ENCODE results near the gene BOC.

BOC gene

GRCh38 chr3:113223475-113224281, 12.3 kb downstream of the BOC start:
- peak; percentile 50 for DNase-seq

- DNase-seq, result no peak
These were observed 13.9 kb downstream of the BOC start for GRCh38 chr3:113225286-113225685.

- DNase-seq, result no peak
These were observed 15.1 kb downstream of the BOC start for GRCh38 chr3:113226491-113226890.

- DNase-seq, result no peak
These were observed 15.8 kb downstream of the BOC start for GRCh38 chr3:113227146-113227545.

- no peak for DNase-seq
These were observed 17.3 kb downstream of the BOC start for GRCh38 chr3:113228498-113229286.

- DNase-seq, result no peak
These were observed 20.0 kb downstream of the BOC start for GRCh38 chr3:113231391-113231790.

- DNase-seq, result peak; percentile 16
These were observed 20.5 kb downstream of the BOC start for GRCh38 chr3:113231827-113232253.

GRCh38 chr3:113232342-113232741, 21.0 kb downstream of the BOC start:
- DNase-seq, result no peak

- no peak for DNase-seq
These were observed 22.1 kb downstream of the BOC start for GRCh38 chr3:113233497-113233896.

GRCh38 chr3:113234028-113234427, 22.7 kb downstream of the BOC start:
- DNase-seq, result no peak

GRCh38 chr3:113234688-113235260, 23.4 kb downstream of the BOC start:
- no peak for DNase-seq

- no peak for DNase-seq
These were observed 27.1 kb downstream of the BOC start for GRCh38 chr3:113238503-113238902.

- no peak for DNase-seq
These were observed 29.5 kb downstream of the BOC start for GRCh38 chr3:113240841-113241240.

GRCh38 chr3:113241292-113242095, 30.1 kb downstream of the BOC start:
- no peak for DNase-seq

GRCh38 chr3:113242096-113242581, 30.8 kb downstream of the BOC start:
- no peak for DNase-seq

GRCh38 chr3:113243071-113243470, 31.7 kb downstream of the BOC start:
- DNase-seq, result no peak

- no peak for DNase-seq
These were observed 32.5 kb downstream of the BOC start for GRCh38 chr3:113243846-113244245.

GRCh38 chr3:113245761-113246161, 34.4 kb downstream of the BOC start:
- DNase-seq, result no peak

- no peak for DNase-seq
These were observed 35.7 kb downstream of the BOC start for GRCh38 chr3:113247068-113247467.

GRCh38 chr3:113247675-113248458, 36.5 kb downstream of the BOC start:
- DNase-seq, result no peak

GRCh38 chr3:113249111-113249510, 37.8 kb downstream of the BOC start:
- no peak for DNase-seq

- no peak for DNase-seq
These were observed 38.2 kb downstream of the BOC start for GRCh38 chr3:113249601-113250000.

Data from activated CD4-positive, alpha-beta T cell treated with anti-CD3 and anti-CD28 coated beads for 48 hours (primary cell).